Chondrocyte (in vitro differentiated cells): ENCODE data around the gene FYN. TPM values are rescaled to one million over a fixed set of nuclear protein-coding genes. Genes with fewer than 3 reads are reported as not detected.

ENCODE experiments used
- DNase-seq: peaks from one replicate; pipeline ENCODE4 v3.0.0; 2021; ENCODE audit warnings: mixed read lengths, low spot score
- H3K27ac Mint-ChIP-seq: one replicate; pipeline ENCODE4 v1.8.0; 2021; ENCODE audit warnings: mild to moderate bottlenecking, moderate library complexity, mixed read lengths; ENCODE audit not compliant: unreplicated experiment
- H3K27me3 Mint-ChIP-seq: 2 replicates; pipeline ENCODE4 v1.8.0; 2021; ENCODE audit warnings: low read depth, mixed read lengths
- H3K36me3 Mint-ChIP-seq: 2 replicates; pipeline ENCODE4 v1.8.0; 2021; ENCODE audit warnings: low read depth, mixed read lengths
- H3K4me1 Mint-ChIP-seq: 2 replicates; pipeline ENCODE4 v1.8.0; 2021; ENCODE audit warnings: low read depth, mild to moderate bottlenecking, mixed read lengths
- H3K4me3 Mint-ChIP-seq: one replicate; pipeline ENCODE4 v1.8.0; 2021; ENCODE audit warnings: mild to moderate bottlenecking, moderate library complexity, mixed read lengths; ENCODE audit not compliant: unreplicated experiment
- H3K9me3 Mint-ChIP-seq: 2 replicates; pipeline ENCODE4 v1.8.0; 2021; ENCODE audit warnings: low read depth, mixed read lengths
- total RNA-seq: library from RNA; stranded (reverse); gene quantifications from 3 replicates; pipeline ENCODE4 v1.2.1, GENCODE V29; 2021
- TF ChIP-seq, protein P1 (sequence below): fragments of 200-600 bp; sonication (generic); IDR thresholded peaks from 2 replicates; pipeline ENCODE4 v1.5.0; 2021; ENCODE audit warnings: antibody characterized with exemption, mild to moderate bottlenecking, moderate library complexity

FYN gene
- total RNA-seq, 1 donor from 2014 or later: 109 TPM

DNA sequence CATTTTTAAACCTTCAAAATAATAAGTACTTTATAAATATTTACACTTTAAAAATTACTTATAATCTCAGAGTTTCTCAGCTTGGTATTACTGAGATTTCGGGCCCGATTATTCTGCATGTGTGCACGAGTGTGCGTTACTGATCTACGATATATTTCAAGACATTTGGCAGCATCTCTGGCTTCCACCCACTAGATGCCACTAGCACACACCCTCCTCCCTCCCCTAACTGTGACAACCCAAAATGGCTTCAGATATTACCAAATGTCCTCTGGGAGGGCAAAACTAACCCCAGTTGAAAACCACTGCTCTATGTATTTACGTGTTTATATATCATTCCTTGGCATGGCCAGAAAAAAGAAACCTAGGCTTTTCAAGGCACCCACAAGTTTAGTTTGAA is 95.9 kb downstream of the FYN start:
- Mint-ChIP-seq H3K27me3 (no peaks in the 10 kb centered on the region), H3K4me1 (peaks cover 37% of the 10 kb centered on the region), H3K9me3 (no peaks in the 10 kb centered on the region), H3K36me3 (no peaks in the 10 kb centered on the region), H3K4me3 (no peak overlapping the region), H3K27ac (no peak overlapping the region)
- no peak for DNase-seq
- TF ChIP-seq, protein P1, sequence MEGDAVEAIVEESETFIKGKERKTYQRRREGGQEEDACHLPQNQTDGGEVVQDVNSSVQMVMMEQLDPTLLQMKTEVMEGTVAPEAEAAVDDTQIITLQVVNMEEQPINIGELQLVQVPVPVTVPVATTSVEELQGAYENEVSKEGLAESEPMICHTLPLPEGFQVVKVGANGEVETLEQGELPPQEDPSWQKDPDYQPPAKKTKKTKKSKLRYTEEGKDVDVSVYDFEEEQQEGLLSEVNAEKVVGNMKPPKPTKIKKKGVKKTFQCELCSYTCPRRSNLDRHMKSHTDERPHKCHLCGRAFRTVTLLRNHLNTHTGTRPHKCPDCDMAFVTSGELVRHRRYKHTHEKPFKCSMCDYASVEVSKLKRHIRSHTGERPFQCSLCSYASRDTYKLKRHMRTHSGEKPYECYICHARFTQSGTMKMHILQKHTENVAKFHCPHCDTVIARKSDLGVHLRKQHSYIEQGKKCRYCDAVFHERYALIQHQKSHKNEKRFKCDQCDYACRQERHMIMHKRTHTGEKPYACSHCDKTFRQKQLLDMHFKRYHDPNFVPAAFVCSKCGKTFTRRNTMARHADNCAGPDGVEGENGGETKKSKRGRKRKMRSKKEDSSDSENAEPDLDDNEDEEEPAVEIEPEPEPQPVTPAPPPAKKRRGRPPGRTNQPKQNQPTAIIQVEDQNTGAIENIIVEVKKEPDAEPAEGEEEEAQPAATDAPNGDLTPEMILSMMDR: peak; percentile 43

DNA sequence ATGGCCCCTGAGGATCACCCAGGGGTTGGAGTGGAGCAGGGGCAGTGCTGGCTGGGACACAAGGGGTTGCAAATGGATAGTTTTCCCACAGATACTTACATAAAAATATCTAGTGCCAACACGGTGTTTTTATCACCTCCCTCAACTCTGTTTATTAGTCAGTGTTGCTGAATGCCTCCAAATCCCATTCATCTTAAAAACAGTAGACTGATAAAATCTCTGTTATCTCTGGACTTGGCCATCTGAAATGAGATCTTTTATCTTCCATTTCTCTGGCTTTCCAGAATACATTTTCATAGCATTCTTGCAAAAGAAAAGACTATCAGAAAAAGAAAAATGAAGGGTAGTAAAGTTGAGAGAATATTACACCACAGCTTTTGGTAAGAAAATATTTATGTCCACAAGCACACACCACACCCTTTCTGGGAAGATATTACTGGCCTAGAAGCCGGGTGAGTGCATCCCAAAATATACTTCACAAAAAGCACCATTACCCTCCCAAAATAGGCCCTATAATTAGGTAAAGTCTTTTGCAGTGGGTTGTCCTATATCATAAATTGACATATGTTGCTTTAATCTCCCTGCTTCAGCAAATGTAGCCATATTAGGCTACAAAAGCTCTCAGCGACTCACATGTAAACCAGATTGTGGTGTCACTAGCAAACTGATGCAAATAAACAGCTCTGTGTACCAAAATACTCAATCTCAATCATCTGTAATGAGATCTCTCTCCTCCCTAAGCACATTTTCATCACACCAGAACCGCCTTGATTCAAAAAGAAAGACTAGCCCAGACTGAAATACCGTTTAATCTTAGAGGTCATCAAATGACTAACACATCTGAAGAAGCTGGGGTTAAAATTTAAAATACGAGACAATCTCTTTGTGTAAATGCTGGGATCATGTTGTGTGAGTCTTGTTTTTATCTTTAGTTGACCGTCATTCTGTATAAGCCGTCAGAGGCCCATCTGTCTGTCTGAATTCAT is 96.7 kb downstream of the FYN start:
- H3K9me3 Mint-ChIP-seq: no peaks in the 10 kb centered on the region
- H3K36me3 Mint-ChIP-seq: no peaks in the 10 kb centered on the region
- H3K27ac Mint-ChIP-seq: no peak overlapping the region
- H3K4me3 Mint-ChIP-seq: no peak overlapping the region
- peaks cover 36% of the 10 kb centered on the region for H3K4me1 Mint-ChIP-seq
- TF ChIP-seq, protein P1: no peak
- no peak for DNase-seq
- H3K27me3 Mint-ChIP-seq: no peaks in the 10 kb centered on the region

DNA sequence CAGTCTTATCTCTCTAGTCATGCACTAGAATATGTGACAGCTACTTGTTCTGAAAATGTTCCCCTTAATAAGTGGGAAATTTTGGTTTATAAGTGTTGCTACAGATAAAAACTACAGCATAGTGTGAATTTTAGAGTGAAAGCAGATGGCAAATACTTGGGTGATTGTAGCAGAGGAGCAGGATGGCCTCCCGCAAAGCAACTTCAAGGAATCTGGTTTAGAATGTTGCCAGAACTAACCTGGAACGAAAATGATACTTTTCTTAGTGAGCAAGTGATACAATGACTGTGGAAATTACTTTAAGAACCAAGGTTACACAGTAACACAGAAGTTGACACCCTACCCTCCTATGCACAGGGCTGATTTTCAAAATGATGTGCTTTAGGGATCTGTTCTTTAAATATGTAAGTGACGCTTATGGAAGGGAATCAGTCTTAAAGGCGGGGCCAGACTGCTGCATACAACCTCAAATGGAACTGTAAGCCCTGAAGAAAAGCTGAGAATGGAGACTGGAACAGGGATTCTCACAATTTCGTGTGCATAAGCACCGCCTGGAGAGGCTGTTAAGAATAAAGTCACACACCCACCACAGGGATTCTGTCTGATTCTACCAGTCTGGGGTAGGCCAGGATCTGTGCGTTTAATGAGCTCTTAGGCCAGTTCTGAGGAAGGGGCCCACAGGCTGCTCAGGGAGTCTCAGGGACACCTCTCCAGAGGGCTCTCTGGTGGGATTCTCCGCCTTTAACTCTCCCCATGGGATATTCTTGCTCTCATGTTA is 97.9 kb downstream of the FYN start:
- no peak overlapping the region for H3K27ac Mint-ChIP-seq

DNA sequence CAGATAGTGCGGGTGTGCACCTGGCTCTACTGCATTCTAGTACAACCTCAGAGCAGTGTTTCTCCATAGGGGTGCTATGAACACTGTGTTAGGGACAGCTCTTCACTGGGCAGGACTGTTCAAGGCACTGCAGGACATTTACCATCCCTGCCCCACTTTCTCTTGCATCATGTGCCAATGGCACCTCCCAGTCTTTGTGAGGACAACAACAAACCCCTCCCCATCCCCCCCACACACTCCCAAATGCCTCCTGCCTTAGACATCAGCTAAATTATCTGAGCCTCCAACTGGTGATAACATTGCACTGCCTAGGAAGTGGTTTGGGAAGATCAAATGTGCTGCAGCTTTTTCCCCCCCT is 98.9 kb downstream of the FYN start:
- no peak for DNase-seq
- Mint-ChIP-seq H3K36me3 (peaks cover 3% of the 10 kb centered on the region), H3K27ac (no peak overlapping the region), H3K4me1 (peaks cover 32% of the 10 kb centered on the region), H3K4me3 (no peak overlapping the region), H3K9me3 (no peaks in the 10 kb centered on the region), H3K27me3 (no peaks in the 10 kb centered on the region)
- TF ChIP-seq, protein P1: no peak

More for the DNA sequence above, 97.9 kb downstream of the FYN start:
- TF ChIP-seq, protein P1: no peak
- DNase-seq: no peak
- no peaks in the 10 kb centered on the region for H3K27me3 Mint-ChIP-seq
- peaks cover 28% of the 10 kb centered on the region for H3K4me1 Mint-ChIP-seq
- no peak overlapping the region for H3K4me3 Mint-ChIP-seq
- no peaks in the 10 kb centered on the region for H3K9me3 Mint-ChIP-seq
- peaks cover 1% of the 10 kb centered on the region for H3K36me3 Mint-ChIP-seq
